ENCODE results near the gene RING1. TPM values are rescaled to one million over a fixed set of nuclear protein-coding genes. Genes with fewer than 3 reads are reported as not detected.
A peak's percentile ranks its signal among the peaks of the same experiment; 100 is the strongest.

RING1 gene
- total RNA-seq, 5 donors from 2014 or later (not counting 1 experiment from before 2014, with no cell fraction given) = 37.7 to 43.8 (median 42.6) TPM

DNA sequence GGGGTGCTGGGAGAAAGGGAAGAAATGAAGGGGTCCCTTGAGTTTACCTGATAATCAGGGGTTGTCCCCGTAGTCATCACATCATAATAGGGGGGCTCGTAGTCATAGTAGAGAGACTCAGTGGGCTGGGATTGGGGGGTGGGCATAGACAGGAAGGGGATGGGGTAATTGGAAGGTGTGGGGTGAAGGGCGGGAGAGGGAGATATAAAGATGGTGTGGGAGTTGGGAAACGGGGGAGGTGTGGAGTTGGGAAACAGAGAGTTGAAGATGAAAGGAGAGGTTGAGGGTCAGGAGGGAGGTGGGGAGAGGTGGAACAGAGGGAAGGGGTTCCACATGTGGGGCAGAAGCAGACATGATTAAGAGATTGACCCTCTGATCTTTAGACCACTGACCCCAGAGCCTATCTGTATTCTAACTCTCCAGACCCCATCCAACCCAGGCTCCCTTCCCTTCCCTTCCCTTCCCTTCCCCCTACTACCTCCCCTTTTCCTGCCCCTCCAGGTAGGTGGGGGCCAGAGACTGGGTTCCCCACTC, 22.6 kb upstream of the RING1 start:
- 90% methylated on average over 4 of the region's 4 CpGs for WGBS (ENCODE audit: insufficient coverage)
- no peak overlapping the region for H3K27ac Mint-ChIP-seq
- Histone ChIP-seq H3K36me3 (ENCODE audit: control insufficient read depth in 2 of 2, extremely low read depth in 1 of 2, insufficient read depth in 1 of 2, low read length in 1 of 2) (no peaks in the 10 kb centered on the region), H3K4me3 (ENCODE audit: control insufficient read depth in 1 of 2, extremely low read depth in 1 of 2, low read length in 1 of 2) (no peak overlapping the region), H3K27ac (ENCODE audit: low read length) (no peak overlapping the region), H3K27me3 (replicated peaks in 1 of 2; ENCODE audit: control insufficient read depth in 2 of 2, extremely low read depth in 1 of 2, insufficient read depth in 2 of 2, low read length in 1 of 2) (peaks cover 2 to 43% of the 10 kb centered on the region in 2 experiments), H3K9me3 (no peaks in the 10 kb centered on the region), H3K4me1 (ENCODE audit: control insufficient read depth in 1 of 2, extremely low read depth in 1 of 2, insufficient read depth in 2 of 2, low read length in 2 of 2) (peaks cover 8 to 23% of the 10 kb centered on the region in 2 experiments)
- CTCF ChIA-PET = interaction anchor here in 1 of 2 donors (0.6 kb wide), 1 partner anchor 361 kb away, joined by 3 read pairs; no protein-coding TSS in a partner anchor
- H3K4me1 Mint-ChIP-seq = peaks cover 24 to 31% (median 25%) of the 10 kb centered on the region in 3 donors
- POLR2A ChIA-PET = no interaction called here
- peaks cover 19 to 39% of the 10 kb centered on the region in 2 donors for H3K27me3 Mint-ChIP-seq
- H3K36me3 Mint-ChIP-seq = peaks cover 37% of the 10 kb centered on the region
- H3K4me3 Mint-ChIP-seq = no peak overlapping the region
- no peak for ATAC-seq (replicated peaks in 1 of 4)
- peaks cover 10 to 14% (median 13%) of the 10 kb centered on the region in 3 donors for H3K9me3 Mint-ChIP-seq
- no peak for DNase-seq

DNA sequence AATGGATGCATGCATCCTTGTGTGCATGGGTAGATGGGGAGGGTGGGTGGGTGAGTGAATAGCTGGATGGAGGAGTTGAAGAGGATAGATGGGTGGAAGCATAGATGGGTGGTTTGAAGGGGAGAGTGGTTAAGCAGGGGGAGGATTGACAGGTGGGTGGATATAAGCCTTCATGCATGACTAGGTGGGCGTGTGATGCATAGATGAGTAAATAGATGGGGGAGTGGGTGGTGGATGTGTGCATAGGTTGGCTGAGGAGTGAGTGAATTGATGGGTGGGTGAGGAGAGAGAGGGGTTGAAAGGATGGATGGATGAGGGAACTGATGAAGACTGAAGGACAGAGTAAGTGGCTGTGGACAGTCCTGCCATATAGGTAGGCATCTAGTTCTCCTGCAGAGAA, 20.5 kb upstream of the RING1 start:
- 77% methylated on average over 1 of the region's 1 CpG for WGBS (ENCODE audit: insufficient coverage)
- ATAC-seq (replicated peaks in 1 of 4) = no peak
- Histone ChIP-seq H3K36me3 (ENCODE audit: control insufficient read depth in 2 of 2, extremely low read depth in 1 of 2, insufficient read depth in 1 of 2, low read length in 1 of 2) (no peaks in the 10 kb centered on the region), H3K4me1 (ENCODE audit: control insufficient read depth in 1 of 2, extremely low read depth in 1 of 2, insufficient read depth in 2 of 2, low read length in 2 of 2) (peaks cover 10 to 37% of the 10 kb centered on the region in 2 experiments), H3K27ac (ENCODE audit: low read length) (no peak overlapping the region), H3K9me3 (no peaks in the 10 kb centered on the region), H3K4me3 (ENCODE audit: control insufficient read depth in 1 of 2, extremely low read depth in 1 of 2, low read length in 1 of 2) (no peak overlapping the region), H3K27me3 (replicated peaks in 1 of 2; ENCODE audit: control insufficient read depth in 2 of 2, extremely low read depth in 1 of 2, insufficient read depth in 2 of 2, low read length in 1 of 2) (peaks cover 2 to 64% of the 10 kb centered on the region in 2 experiments)
- DNase-seq = no peak
- H3K27me3 Mint-ChIP-seq = peaks cover 26 to 53% of the 10 kb centered on the region in 2 donors
- H3K27ac Mint-ChIP-seq = peak overlapping the region in 1 of 2 donors; percentile 2
- ChIA-PET POLR2A (no interaction called here), CTCF (no interaction called here)
- peaks cover 34% of the 10 kb centered on the region for H3K36me3 Mint-ChIP-seq
- H3K4me3 Mint-ChIP-seq = no peak overlapping the region
- peaks cover 8 to 11% (median 10%) of the 10 kb centered on the region in 3 donors for H3K9me3 Mint-ChIP-seq
- peaks cover 29 to 33% (median 32%) of the 10 kb centered on the region in 3 donors for H3K4me1 Mint-ChIP-seq

DNA sequence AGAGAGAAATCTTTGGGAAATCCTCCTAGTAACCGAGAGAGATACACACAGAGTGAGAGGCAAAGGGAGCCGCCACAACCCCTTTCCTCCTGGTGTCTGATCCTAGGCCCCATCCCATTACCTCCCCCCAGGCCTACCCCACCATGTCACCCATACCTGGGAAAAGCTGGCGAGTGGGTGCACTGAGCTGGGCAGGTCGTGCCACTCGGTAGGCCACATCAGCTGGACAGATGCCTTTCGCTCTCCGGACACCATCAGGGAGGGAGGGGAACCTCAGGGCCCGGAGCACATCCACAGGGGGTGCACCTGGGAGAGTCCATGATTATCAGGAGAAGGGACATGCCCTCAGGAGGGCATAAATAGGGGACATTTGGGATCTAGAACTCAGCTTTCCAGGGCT, 19.1 kb upstream of the RING1 start:
- H3K36me3 ChIP-seq (ENCODE audit: control insufficient read depth in 2 of 2, extremely low read depth in 1 of 2, insufficient read depth in 1 of 2, low read length in 1 of 2) = peaks cover 4 to 5% of the 10 kb centered on the region in 2 donors
- H3K27me3 Mint-ChIP-seq = peaks cover 26 to 55% of the 10 kb centered on the region in 2 donors
- 87% methylated on average over 8 of the region's 8 CpGs for WGBS (ENCODE audit: insufficient coverage)
- peaks cover 23% of the 10 kb centered on the region for H3K36me3 Mint-ChIP-seq
- H3K4me3 ChIP-seq (ENCODE audit: control insufficient read depth in 1 of 2, extremely low read depth in 1 of 2, low read length in 1 of 2) = no peak overlapping the region
- H3K4me1 Mint-ChIP-seq = peaks cover 18 to 22% (median 20%) of the 10 kb centered on the region in 3 donors
- ChIA-PET POLR2A (no interaction called here), CTCF (no interaction called here)
- H3K4me3 Mint-ChIP-seq = no peak overlapping the region
- H3K27ac Mint-ChIP-seq = no peak overlapping the region
- peaks cover 2 to 66% of the 10 kb centered on the region in 2 experiments for H3K27me3 ChIP-seq (replicated peaks in 1 of 2; ENCODE audit: control insufficient read depth in 2 of 2, extremely low read depth in 1 of 2, insufficient read depth in 2 of 2, low read length in 1 of 2)
- no peak overlapping the region for H3K27ac ChIP-seq (ENCODE audit: low read length)
- H3K9me3 ChIP-seq = no peaks in the 10 kb centered on the region
- DNase-seq = no peak
- peaks cover 2 to 32% of the 10 kb centered on the region in 2 experiments for H3K4me1 ChIP-seq (ENCODE audit: control insufficient read depth in 1 of 2, extremely low read depth in 1 of 2, insufficient read depth in 2 of 2, low read length in 2 of 2)
- H3K9me3 Mint-ChIP-seq = no peaks in the 10 kb centered on the region
- ATAC-seq (replicated peaks in 1 of 4) = no peak

DNA sequence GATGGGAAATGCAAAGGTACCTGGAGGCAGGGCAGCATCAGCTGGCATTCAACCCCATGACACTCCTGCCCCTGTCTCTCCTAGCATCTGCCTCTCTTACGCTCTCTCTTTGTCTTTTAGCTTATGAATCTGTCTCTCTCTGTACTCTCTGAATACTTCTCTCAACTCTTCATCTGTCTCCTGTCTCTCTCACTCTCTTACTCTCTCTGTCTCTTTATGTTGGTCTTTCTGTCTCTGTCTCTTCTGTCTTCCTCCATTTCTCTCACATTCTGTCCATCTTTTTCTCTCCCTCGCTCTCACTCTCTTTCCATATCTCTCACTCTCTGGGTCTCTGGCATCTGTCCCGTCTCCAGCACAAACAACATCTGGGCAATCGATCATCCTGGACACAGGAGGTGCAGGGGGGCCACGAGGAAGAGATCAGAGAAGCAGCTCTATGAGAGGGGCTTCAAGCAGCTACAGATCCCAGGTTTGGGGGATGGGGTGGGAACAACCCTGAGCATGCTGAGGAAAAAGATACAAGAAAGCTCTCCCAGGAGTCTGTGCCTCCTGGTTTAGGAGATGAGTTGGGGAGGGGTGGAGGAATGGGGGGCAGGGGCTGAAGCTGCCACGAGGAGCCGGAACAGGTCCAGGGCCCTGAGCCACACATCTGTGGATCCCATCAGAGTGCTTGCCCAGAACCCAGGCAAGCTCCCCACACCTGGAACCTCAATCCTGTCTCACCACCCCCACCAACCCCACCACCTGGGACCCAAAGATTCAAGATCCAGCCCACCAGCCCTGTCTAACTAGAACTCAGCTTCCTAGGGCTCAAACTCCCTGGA, 18.5 kb upstream of the RING1 start:
- Histone ChIP-seq H3K4me3 (ENCODE audit: control insufficient read depth in 1 of 2, extremely low read depth in 1 of 2, low read length in 1 of 2) (no peak overlapping the region), H3K9me3 (no peaks in the 10 kb centered on the region), H3K36me3 (ENCODE audit: control insufficient read depth in 2 of 2, extremely low read depth in 1 of 2, insufficient read depth in 1 of 2, low read length in 1 of 2) (peaks cover 8 to 12% of the 10 kb centered on the region in 2 donors), H3K27ac (ENCODE audit: low read length) (no peak overlapping the region), H3K4me1 (ENCODE audit: control insufficient read depth in 1 of 2, extremely low read depth in 1 of 2, insufficient read depth in 2 of 2, low read length in 2 of 2) (peaks cover 2 to 27% of the 10 kb centered on the region in 2 experiments), H3K27me3 (replicated peaks in 1 of 2; ENCODE audit: control insufficient read depth in 2 of 2, extremely low read depth in 1 of 2, insufficient read depth in 2 of 2, low read length in 1 of 2) (peaks cover 2 to 65% of the 10 kb centered on the region in 2 experiments)
- no peak for ATAC-seq (replicated peaks in 1 of 4)
- Mint-ChIP-seq H3K4me3 (no peak overlapping the region), H3K9me3 (no peaks in the 10 kb centered on the region), H3K36me3 (peaks cover 23% of the 10 kb centered on the region), H3K4me1 (peaks cover 11 to 17% (median 13%) of the 10 kb centered on the region in 3 donors), H3K27me3 (peaks cover 26 to 49% of the 10 kb centered on the region in 2 donors), H3K27ac (no peak overlapping the region)
- ChIA-PET CTCF (interaction anchor here in 1 of 2 donors (0.7 to 0.9 kb wide), 2 partner anchors 50 to 59 kb away, joined by 3 to 4 read pairs; no protein-coding TSS in a partner anchor), POLR2A (no interaction called here)
- WGBS (ENCODE audit: insufficient coverage) = 73% methylated on average over 3 of the region's 7 CpGs
- DNase-seq = no peak

GRCh38 chr6:33190504-33191107, 17.7 kb upstream of the RING1 start:
- ChIA-PET CTCF (interaction anchor here in 1 of 2 donors (0.9 kb wide), 1 partner anchor 58 kb away, joined by 4 read pairs; no protein-coding TSS in a partner anchor), POLR2A (no interaction called here)
- Histone ChIP-seq H3K4me1 (ENCODE audit: control insufficient read depth in 1 of 2, extremely low read depth in 1 of 2, insufficient read depth in 2 of 2, low read length in 2 of 2) (peaks cover 2 to 23% of the 10 kb centered on the region in 2 experiments), H3K9me3 (no peaks in the 10 kb centered on the region), H3K27ac (ENCODE audit: low read length) (no peak overlapping the region), H3K36me3 (ENCODE audit: control insufficient read depth in 2 of 2, extremely low read depth in 1 of 2, insufficient read depth in 1 of 2, low read length in 1 of 2) (peaks cover 8 to 19% of the 10 kb centered on the region in 2 donors), H3K4me3 (ENCODE audit: control insufficient read depth in 1 of 2, extremely low read depth in 1 of 2, low read length in 1 of 2) (no peak overlapping the region), H3K27me3 (replicated peaks in 1 of 2; ENCODE audit: control insufficient read depth in 2 of 2, extremely low read depth in 1 of 2, insufficient read depth in 2 of 2, low read length in 1 of 2) (peaks cover 2 to 59% of the 10 kb centered on the region in 2 experiments)
- peaks cover 26 to 48% of the 10 kb centered on the region in 2 donors for H3K27me3 Mint-ChIP-seq
- peaks cover 12 to 15% (median 12%) of the 10 kb centered on the region in 3 donors for H3K4me1 Mint-ChIP-seq
- no peak overlapping the region for H3K4me3 Mint-ChIP-seq
- H3K27ac Mint-ChIP-seq = no peak overlapping the region
- ATAC-seq (replicated peaks in 1 of 4) = no peak
- peaks cover 31% of the 10 kb centered on the region for H3K36me3 Mint-ChIP-seq
- no peak for DNase-seq
- 76% methylated on average over 6 of the region's 11 CpGs for WGBS (ENCODE audit: insufficient coverage)
- no peaks in the 10 kb centered on the region for H3K9me3 Mint-ChIP-seq
